ENCODE measurements around the gene EMP2.
A peak's percentile ranks its signal among the peaks of the same experiment; 100 is the strongest.
"Not testable (repeated sequence)": the region's sequence is repeated elsewhere in the genome, so short reads cannot be mapped to it uniquely, and the experiment has no call there.

EMP2 gene

GRCh38 chr16:10522966-10523365 lies 57.4 kb downstream of the EMP2 start:
- Mint-ChIP-seq H3K9me3 (no peaks in the 10 kb centered on the region), H3K27ac (no peak overlapping the region), H3K4me3 (no peak overlapping the region), H3K36me3 (no peaks in the 10 kb centered on the region), H3K4me1 (peaks cover 3% of the 10 kb centered on the region), H3K27me3 (peaks cover 5% of the 10 kb centered on the region)
- DNase-seq (ENCODE audit: low spot score in 2 of 2) (no peak), ATAC-seq (ENCODE audit: low read depth) (no peak)

GRCh38 chr16:10521681-10522274 lies 58.6 kb downstream of the EMP2 start:
- H3K4me1 Mint-ChIP-seq, result peaks cover 3% of the 10 kb centered on the region
- DNase-seq (ENCODE audit: low spot score in 2 of 2), result peak; percentile 39 to 41
- no peaks in the 10 kb centered on the region for H3K9me3 Mint-ChIP-seq
- peaks cover 4% of the 10 kb centered on the region for H3K27me3 Mint-ChIP-seq
- H3K36me3 Mint-ChIP-seq, result no peaks in the 10 kb centered on the region
- H3K4me3 Mint-ChIP-seq, result no peak overlapping the region
- H3K27ac Mint-ChIP-seq, result no peak overlapping the region
- peak; percentile 58 for ATAC-seq (ENCODE audit: low read depth)

- Mint-ChIP-seq H3K27ac (no peak overlapping the region), H3K36me3 (no peaks in the 10 kb centered on the region), H3K4me3 (no peak overlapping the region)
These were observed 59.4 kb downstream of the EMP2 start for GRCh38 chr16:10520869-10521578.

GRCh38 chr16:10519929-10520868 lies 60.2 kb downstream of the EMP2 start:
- no peaks in the 10 kb centered on the region for H3K9me3 Mint-ChIP-seq
- no peaks in the 10 kb centered on the region for H3K36me3 Mint-ChIP-seq
- H3K27me3 Mint-ChIP-seq, result peaks cover 4% of the 10 kb centered on the region
- H3K27ac Mint-ChIP-seq, result no peak overlapping the region
- peaks cover 3% of the 10 kb centered on the region for H3K4me1 Mint-ChIP-seq
- H3K4me3 Mint-ChIP-seq, result no peak overlapping the region
- ATAC-seq (ENCODE audit: low read depth) (no peak), DNase-seq (ENCODE audit: low spot score in 2 of 2) (no peak)

More at GRCh38 chr16:10520869-10521578, 59.4 kb downstream of the EMP2 start:
- DNase-seq (ENCODE audit: low spot score in 2 of 2), result no peak
- no peaks in the 10 kb centered on the region for H3K9me3 Mint-ChIP-seq
- peaks cover 3% of the 10 kb centered on the region for H3K4me1 Mint-ChIP-seq
- H3K27me3 Mint-ChIP-seq, result peaks cover 4% of the 10 kb centered on the region
- no peak for ATAC-seq (ENCODE audit: low read depth)

GRCh38 chr16:10519297-10519696 lies 61.1 kb downstream of the EMP2 start:
- Mint-ChIP-seq H3K4me3 (no peak overlapping the region), H3K4me1 (peaks cover 3% of the 10 kb centered on the region), H3K36me3 (no peaks in the 10 kb centered on the region), H3K27me3 (peaks cover 4% of the 10 kb centered on the region), H3K27ac (no peak overlapping the region), H3K9me3 (no peaks in the 10 kb centered on the region)
- ATAC-seq (ENCODE audit: low read depth) (no peak), DNase-seq (ENCODE audit: low spot score in 2 of 2) (no peak)

- no peaks in the 10 kb centered on the region for H3K36me3 Mint-ChIP-seq
- H3K4me1 Mint-ChIP-seq, result peaks cover 3% of the 10 kb centered on the region
- H3K4me3 Mint-ChIP-seq, result no peak overlapping the region
- no peak for DNase-seq (ENCODE audit: low spot score in 2 of 2)
- peaks cover 4% of the 10 kb centered on the region for H3K27me3 Mint-ChIP-seq
- no peak overlapping the region for H3K27ac Mint-ChIP-seq
- no peaks in the 10 kb centered on the region for H3K9me3 Mint-ChIP-seq
- ATAC-seq (ENCODE audit: low read depth), result no peak
These were observed 61.8 kb downstream of the EMP2 start for GRCh38 chr16:10518479-10519041.

GRCh38 chr16:10517868-10518267 lies 62.5 kb downstream of the EMP2 start:
- Mint-ChIP-seq H3K4me3 (no peak overlapping the region), H3K27ac (no peak overlapping the region), H3K4me1 (peaks cover 3% of the 10 kb centered on the region), H3K36me3 (no peaks in the 10 kb centered on the region), H3K9me3 (no peaks in the 10 kb centered on the region), H3K27me3 (peaks cover 4% of the 10 kb centered on the region)
- DNase-seq (ENCODE audit: low spot score in 2 of 2) (no peak), ATAC-seq (ENCODE audit: low read depth) (no peak)

- ATAC-seq (ENCODE audit: low read depth) (peak; percentile 42), DNase-seq (ENCODE audit: low spot score in 2 of 2) (peak; percentile 45 to 54)
- peaks cover 2% of the 10 kb centered on the region for H3K27me3 Mint-ChIP-seq
- peaks cover 7% of the 10 kb centered on the region for H3K4me1 Mint-ChIP-seq
- H3K4me3 Mint-ChIP-seq, result no peak overlapping the region
- H3K27ac Mint-ChIP-seq, result no peak overlapping the region
- no peaks in the 10 kb centered on the region for H3K36me3 Mint-ChIP-seq
- no peaks in the 10 kb centered on the region for H3K9me3 Mint-ChIP-seq
These were observed 65.9 kb downstream of the EMP2 start for GRCh38 chr16:10514369-10515055.

- Mint-ChIP-seq H3K4me3 (no peak overlapping the region), H3K27me3 (no peaks in the 10 kb centered on the region), H3K36me3 (no peaks in the 10 kb centered on the region), H3K27ac (no peak overlapping the region), H3K4me1 (peaks cover 8% of the 10 kb centered on the region), H3K9me3 (no peaks in the 10 kb centered on the region)
- DNase-seq (ENCODE audit: low spot score in 2 of 2), result no peak
- no peak for ATAC-seq (ENCODE audit: low read depth)
These were observed 68.6 kb downstream of the EMP2 start for GRCh38 chr16:10511829-10512228.

- no peaks in the 10 kb centered on the region for H3K9me3 Mint-ChIP-seq
- peaks cover 10% of the 10 kb centered on the region for H3K4me1 Mint-ChIP-seq
- no peak for DNase-seq (ENCODE audit: low spot score in 2 of 2)
- H3K27me3 Mint-ChIP-seq, result no peaks in the 10 kb centered on the region
- H3K4me3 Mint-ChIP-seq, result no peak overlapping the region
- no peak for ATAC-seq (ENCODE audit: low read depth)
- H3K27ac Mint-ChIP-seq, result no peak overlapping the region
- H3K36me3 Mint-ChIP-seq, result peaks cover 2% of the 10 kb centered on the region
These were observed 70.1 kb downstream of the EMP2 start for GRCh38 chr16:10510279-10510678.

- Mint-ChIP-seq H3K27me3 (no peaks in the 10 kb centered on the region), H3K9me3 (no peaks in the 10 kb centered on the region), H3K4me3 (peak overlapping the region; percentile 8), H3K36me3 (peaks cover 2% of the 10 kb centered on the region), H3K27ac (no peak overlapping the region), H3K4me1 (peaks cover 13% of the 10 kb centered on the region)
- DNase-seq (ENCODE audit: low spot score in 2 of 2) (peak; percentile 71 to 75), ATAC-seq (ENCODE audit: low read depth) (peak; percentile 97)
These were observed 70.8 kb downstream of the EMP2 start for GRCh38 chr16:10509534-10510025.

- not testable (repeated sequence) for DNase-seq (ENCODE audit: low spot score in 2 of 2); H3K9me3 Mint-ChIP-seq; H3K27me3 Mint-ChIP-seq; H3K4me3 Mint-ChIP-seq; ATAC-seq (ENCODE audit: low read depth); H3K36me3 Mint-ChIP-seq
- Mint-ChIP-seq H3K4me1 (peaks cover 22% of the 10 kb centered on the region), H3K27ac (peak overlapping the region; percentile 77)
These were observed 75.1 kb downstream of the EMP2 start for GRCh38 chr16:10505286-10505685.

- no peaks in the 10 kb centered on the region for H3K9me3 Mint-ChIP-seq
- peak overlapping the region; percentile 64 for H3K27ac Mint-ChIP-seq
- DNase-seq (ENCODE audit: low spot score in 2 of 2) (no peak), ATAC-seq (ENCODE audit: low read depth) (peak; percentile 63)
- no peak overlapping the region for H3K4me3 Mint-ChIP-seq
- no peaks in the 10 kb centered on the region for H3K27me3 Mint-ChIP-seq
- peaks cover 2% of the 10 kb centered on the region for H3K36me3 Mint-ChIP-seq
- peaks cover 17% of the 10 kb centered on the region for H3K4me1 Mint-ChIP-seq
These were observed 76.0 kb downstream of the EMP2 start for GRCh38 chr16:10504404-10504885.
